Nucleus accumbens (tissue), 56 donors: ENCODE measurements around the gene ROBO3.

ENCODE experiments used
- DNase-seq, 56 donors: peaks; one replicate each; lab custom pipeline; 2025; lab: John Stamatoyannopoulos, UW

ROBO3 gene

GRCh38 chr11:124865181-124865901, at the start of gene ROBO3:
Gene ROBO3 (plus strand): TSS chr11:124865432. CDS start chr11:124865578, 146 bp downstream.
- no peak for DNase-seq

GRCh38 chr11:124817036-124817435, 48.2 kb upstream of the ROBO3 start:
- DNase-seq: no peak

- no peak for DNase-seq
These were observed 43.1 kb upstream of the ROBO3 start for GRCh38 chr11:124821995-124822730.

- DNase-seq: no peak
These were observed 41.5 kb upstream of the ROBO3 start for GRCh38 chr11:124823512-124824376.

GRCh38 chr11:124825876-124826275, 39.4 kb upstream of the ROBO3 start:
- no peak for DNase-seq

GRCh38 chr11:124829986-124830385, 35.2 kb upstream of the ROBO3 start:
- no peak for DNase-seq

- DNase-seq: no peak
These were observed 34.5 kb upstream of the ROBO3 start for GRCh38 chr11:124830749-124831148.

- no peak for DNase-seq
These were observed 33.3 kb upstream of the ROBO3 start for GRCh38 chr11:124831897-124832296.

- no peak for DNase-seq
These were observed 32.7 kb upstream of the ROBO3 start for GRCh38 chr11:124832571-124832970.

- no peak for DNase-seq
These were observed 30.6 kb upstream of the ROBO3 start for GRCh38 chr11:124834526-124835180.

GRCh38 chr11:124835918-124836317, 29.3 kb upstream of the ROBO3 start:
- no peak for DNase-seq

- DNase-seq: peak in 11 of 56 donors; percentile 5 to 58 (median 25)
These were observed 27.8 kb upstream of the ROBO3 start for GRCh38 chr11:124837491-124837856.

GRCh38 chr11:124838805-124839127, 26.5 kb upstream of the ROBO3 start:
- DNase-seq: no peak

GRCh38 chr11:124839128-124839971, 25.9 kb upstream of the ROBO3 start:
- DNase-seq: peak in 3 of 56 donors; percentile 10 to 81 (median 19)

- no peak for DNase-seq
These were observed 25.1 kb upstream of the ROBO3 start for GRCh38 chr11:124839972-124840621.

GRCh38 chr11:124840666-124841065, 24.6 kb upstream of the ROBO3 start:
- no peak for DNase-seq

- no peak for DNase-seq
These were observed 24.0 kb upstream of the ROBO3 start for GRCh38 chr11:124841201-124841600.

- DNase-seq: no peak
These were observed 23.4 kb upstream of the ROBO3 start for GRCh38 chr11:124841840-124842239.

- peak in 1 of 56 donors; percentile 3 for DNase-seq
These were observed 22.9 kb upstream of the ROBO3 start for GRCh38 chr11:124842305-124842704.
